Neuron (in vitro differentiated cells): ENCODE data around the gene RBMS3.
"Not testable (repeated sequence)": the region's sequence is repeated elsewhere in the genome, so short reads cannot be mapped to it uniquely, and the experiment has no call there.

Source experiments
- H2AFZ ChIP-seq: one replicate; pipeline ENCODE4 v1.6.1; 2013; ENCODE audit warnings: low read depth, mild to moderate bottlenecking, inconsistent platforms, low read length, moderate library complexity
- H3K27me3 ChIP-seq: one replicate; pipeline ENCODE4 v1.6.1; 2013; ENCODE audit warnings: low read length; ENCODE audit not compliant: insufficient read depth
- H3K36me3 ChIP-seq: one replicate; pipeline ENCODE4 v1.6.1; 2013; ENCODE audit warnings: low read length; ENCODE audit not compliant: insufficient read depth
- H3K4me1 ChIP-seq: one replicate; pipeline ENCODE4 v1.6.1; 2013; ENCODE audit warnings: low read length; ENCODE audit not compliant: insufficient read depth
- H3K4me3 ChIP-seq: 2 replicates; pipeline ENCODE4 v1.5.1; 2013; ENCODE audit warnings: mild to moderate bottlenecking, low read length, moderate library complexity
- H3K9me3 ChIP-seq: one replicate; pipeline ENCODE4 v1.6.1; 2013; ENCODE audit warnings: low read length

Gene RBMS3

DNA sequence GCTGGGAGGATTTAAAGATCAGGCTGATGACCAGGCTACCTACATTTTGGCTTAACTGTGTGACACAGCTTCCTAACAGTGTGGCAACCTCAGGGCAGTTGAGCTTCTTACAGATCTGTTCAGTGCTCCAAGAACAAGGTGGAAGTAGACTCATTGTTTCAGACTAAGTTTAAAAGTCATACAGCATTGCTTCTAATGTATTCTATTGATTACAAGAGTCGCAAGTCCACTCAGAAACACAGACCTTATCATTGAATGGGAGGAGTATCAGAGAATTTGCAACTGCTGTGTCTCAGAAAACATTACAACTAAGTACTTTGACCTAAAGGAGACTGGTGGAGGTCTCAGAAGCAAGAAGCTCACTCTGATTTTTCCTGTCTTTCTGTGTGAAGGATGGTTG is 746.0 kb downstream of the RBMS3 start:
- Histone ChIP-seq H3K36me3 (no peaks in the 10 kb centered on the region), H3K27me3 (no peaks in the 10 kb centered on the region), H3K4me1 (no peaks in the 10 kb centered on the region), H2AFZ (no peak overlapping the region), H3K4me3 (no peak overlapping the region), H3K9me3 (no peaks in the 10 kb centered on the region)

GRCh38 chr3:30034246-30034991 is 753.5 kb downstream of the RBMS3 start:
- Histone ChIP-seq H2AFZ (no peak overlapping the region), H3K36me3 (no peaks in the 10 kb centered on the region), H3K9me3 (no peaks in the 10 kb centered on the region), H3K4me3 (no peak overlapping the region), H3K4me1 (no peaks in the 10 kb centered on the region), H3K27me3 (no peaks in the 10 kb centered on the region)

GRCh38 chr3:30035935-30036567 is 755.2 kb downstream of the RBMS3 start:
- no peaks in the 10 kb centered on the region for H3K4me1 ChIP-seq
- H3K4me3 ChIP-seq = no peak overlapping the region
- H3K9me3 ChIP-seq = no peaks in the 10 kb centered on the region
- H3K27me3 ChIP-seq = no peaks in the 10 kb centered on the region
- H3K36me3 ChIP-seq = no peaks in the 10 kb centered on the region
- H2AFZ ChIP-seq = no peak overlapping the region

DNA sequence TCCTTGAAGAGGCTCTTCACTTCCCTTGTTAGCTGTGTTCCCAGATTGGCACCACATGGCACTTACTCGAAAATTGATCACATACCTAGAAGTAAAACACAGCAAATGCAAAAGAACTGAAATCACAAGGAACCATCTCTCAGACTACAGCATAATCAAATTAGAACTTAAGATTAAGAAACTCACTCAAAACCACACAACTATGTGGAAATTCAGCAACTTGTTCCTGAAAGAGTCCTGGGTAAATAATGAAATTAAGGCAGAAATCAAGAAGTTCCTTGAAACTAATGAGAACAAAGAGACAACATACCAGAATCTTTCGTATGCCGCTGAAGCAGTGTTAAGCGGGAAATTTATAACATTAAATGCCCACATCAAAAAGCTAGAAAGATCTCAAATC is 759.3 kb downstream of the RBMS3 start:
- Histone ChIP-seq H3K27me3 (no peaks in the 10 kb centered on the region), H3K36me3 (no peaks in the 10 kb centered on the region), H3K9me3 (no peaks in the 10 kb centered on the region), H2AFZ (no peak overlapping the region), H3K4me3 (no peak overlapping the region), H3K4me1 (peaks cover 10% of the 10 kb centered on the region)

DNA sequence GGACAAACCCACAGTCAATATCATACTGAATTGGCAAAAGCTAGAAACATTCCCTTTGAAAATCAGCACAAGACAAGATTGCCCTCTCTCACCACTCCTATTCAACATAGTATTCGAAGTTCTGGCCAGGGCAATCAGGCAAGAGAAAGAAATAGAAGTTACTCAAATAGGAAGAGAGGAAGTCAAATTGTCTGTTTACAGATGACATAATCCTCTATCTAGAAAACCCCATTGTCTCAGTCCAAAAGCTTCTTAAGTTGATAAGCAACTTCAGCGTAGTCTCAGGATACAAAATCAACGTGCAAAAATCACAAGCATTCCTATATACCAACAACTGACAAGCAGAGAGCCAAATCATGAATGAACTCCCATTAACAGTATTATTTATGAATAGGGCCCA is 760.6 kb downstream of the RBMS3 start:
- H2AFZ ChIP-seq, H3K4me3 ChIP-seq, H3K4me1 ChIP-seq, H3K36me3 ChIP-seq, H3K9me3 ChIP-seq, H3K27me3 ChIP-seq: not testable (repeated sequence)

- H3K9me3 ChIP-seq = no peaks in the 10 kb centered on the region
- no peak overlapping the region for H3K4me3 ChIP-seq
- no peak overlapping the region for H2AFZ ChIP-seq
- H3K36me3 ChIP-seq = no peaks in the 10 kb centered on the region
- H3K4me1 ChIP-seq = peaks cover 10% of the 10 kb centered on the region
- H3K27me3 ChIP-seq = no peaks in the 10 kb centered on the region
Observed at GRCh38 chr3:30042274-30042859, 761.5 kb downstream of the RBMS3 start.

DNA sequence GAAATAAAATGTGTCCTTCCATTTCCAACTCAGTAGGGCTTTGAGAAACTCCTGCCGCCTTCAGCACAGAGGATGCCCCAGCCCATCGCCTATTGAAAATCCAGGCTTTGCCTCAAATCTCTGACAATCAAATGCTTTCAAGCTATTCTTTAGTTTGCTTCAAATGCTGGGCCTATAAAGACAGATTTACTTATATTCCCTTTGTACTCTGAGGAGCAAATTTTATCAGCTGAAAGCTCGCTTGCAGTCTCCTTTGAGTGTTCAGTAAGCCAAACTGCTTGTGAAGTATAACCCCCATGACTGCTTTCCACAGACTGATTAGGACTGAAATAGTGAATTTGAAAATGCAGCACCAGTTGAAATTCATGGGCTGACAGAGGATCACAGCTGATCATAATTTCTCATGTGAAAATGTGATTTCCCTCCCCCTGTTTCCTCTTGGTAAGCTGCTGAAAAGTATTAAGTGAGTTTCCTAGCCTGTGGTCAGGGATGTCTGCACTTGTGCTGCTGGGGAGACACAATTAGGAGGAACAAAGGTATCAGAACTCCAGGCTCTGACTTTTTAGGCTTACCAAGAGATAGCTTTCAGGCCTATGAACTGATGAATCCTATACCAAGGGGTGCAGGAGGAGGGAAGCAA is 762.2 kb downstream of the RBMS3 start:
- Histone ChIP-seq H3K27me3 (no peaks in the 10 kb centered on the region), H3K4me3 (no peak overlapping the region), H3K36me3 (no peaks in the 10 kb centered on the region), H3K9me3 (no peaks in the 10 kb centered on the region), H2AFZ (no peak overlapping the region), H3K4me1 (peaks cover 10% of the 10 kb centered on the region)

GRCh38 chr3:30044515-30044914 is 763.6 kb downstream of the RBMS3 start:
- H3K9me3 ChIP-seq = no peaks in the 10 kb centered on the region
- no peak overlapping the region for H2AFZ ChIP-seq
- no peak overlapping the region for H3K4me3 ChIP-seq
- no peaks in the 10 kb centered on the region for H3K27me3 ChIP-seq
- no peaks in the 10 kb centered on the region for H3K36me3 ChIP-seq
- H3K4me1 ChIP-seq = peaks cover 10% of the 10 kb centered on the region

GRCh38 chr3:30048431-30048830 is 767.6 kb downstream of the RBMS3 start:
- Histone ChIP-seq H2AFZ (no peak overlapping the region), H3K27me3 (no peaks in the 10 kb centered on the region), H3K9me3 (no peaks in the 10 kb centered on the region), H3K36me3 (no peaks in the 10 kb centered on the region), H3K4me1 (peaks cover under 1% of the 10 kb centered on the region), H3K4me3 (no peak overlapping the region)

DNA sequence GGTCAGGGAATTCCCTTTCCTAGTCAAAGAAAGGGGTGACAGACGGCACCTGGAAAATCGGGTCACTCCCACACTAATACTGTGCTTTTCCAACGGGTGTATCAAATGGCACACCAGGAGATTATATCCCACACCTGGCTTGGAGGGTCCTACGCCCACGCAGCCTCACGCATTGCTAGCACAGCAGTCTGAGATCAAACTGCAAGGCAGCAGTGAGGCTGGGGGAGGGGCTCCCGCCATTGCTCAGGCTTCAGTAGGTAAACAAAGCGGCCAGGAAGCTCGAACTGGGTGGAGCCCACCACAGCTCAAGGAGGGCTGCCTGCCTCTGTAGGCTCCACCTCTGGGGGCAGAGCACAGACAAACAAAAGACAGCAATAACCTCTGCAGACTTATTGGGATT is 769.2 kb downstream of the RBMS3 start:
- not testable (repeated sequence) for H3K27me3 ChIP-seq

GRCh38 chr3:30059240-30059639 is 778.4 kb downstream of the RBMS3 start:
- Histone ChIP-seq H3K4me1 (no peaks in the 10 kb centered on the region), H3K27me3 (no peaks in the 10 kb centered on the region), H3K36me3 (no peaks in the 10 kb centered on the region), H2AFZ (no peak overlapping the region), H3K9me3 (no peaks in the 10 kb centered on the region), H3K4me3 (no peak overlapping the region)

More for the DNA sequence above, 769.2 kb downstream of the RBMS3 start:
- H3K4me3 ChIP-seq, H3K4me1 ChIP-seq, H2AFZ ChIP-seq, H3K9me3 ChIP-seq, H3K36me3 ChIP-seq: not testable (repeated sequence)
